ENCODE data around the gene SLC25A27. TPM values are rescaled to one million over a fixed set of nuclear protein-coding genes. Genes with fewer than 3 reads are reported as not detected.

Gene SLC25A27
- total RNA-seq, 2 experiments from 2014 or later = 1.2 to 1.5 TPM

DNA sequence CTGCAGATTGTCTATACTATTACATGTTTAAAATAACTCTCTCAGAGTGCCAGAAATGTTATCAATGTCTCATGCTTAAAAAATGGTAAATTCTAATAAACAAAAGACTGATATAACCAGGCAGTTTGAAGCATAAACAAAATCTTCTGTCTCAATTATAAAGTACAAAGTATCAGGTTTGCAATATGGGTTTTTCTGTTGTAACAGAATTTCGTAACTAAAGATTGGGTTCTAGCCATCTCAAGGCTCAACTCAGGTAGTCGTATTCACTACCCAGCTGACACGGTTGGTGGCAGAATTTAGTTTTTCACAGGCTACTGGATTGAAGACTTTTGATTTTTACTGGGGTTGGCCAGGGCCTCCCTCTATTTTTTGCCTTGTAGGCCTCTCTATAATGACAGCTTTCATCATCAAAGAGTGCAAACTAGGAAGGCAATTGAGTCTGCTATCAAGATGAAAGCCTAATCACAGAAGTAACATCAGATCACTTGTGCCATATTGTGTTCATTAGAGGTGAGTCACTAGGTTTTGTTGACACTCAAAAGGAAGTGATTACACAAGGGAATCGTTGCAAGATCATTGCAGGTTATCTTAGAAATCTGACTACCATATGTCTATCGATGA, 3.8 kb upstream of the SLC25A27 start:
- CTCF ChIA-PET = no interaction called here
- ATAC-seq (ENCODE audit: poor library complexity) = no peak
- peaks cover 14% of the 10 kb centered on the region for H3K4me1 ChIP-seq (ENCODE audit: insufficient read depth, low read length)
- no peak for DNase-seq
- TF ChIP-seq, protein P1, sequence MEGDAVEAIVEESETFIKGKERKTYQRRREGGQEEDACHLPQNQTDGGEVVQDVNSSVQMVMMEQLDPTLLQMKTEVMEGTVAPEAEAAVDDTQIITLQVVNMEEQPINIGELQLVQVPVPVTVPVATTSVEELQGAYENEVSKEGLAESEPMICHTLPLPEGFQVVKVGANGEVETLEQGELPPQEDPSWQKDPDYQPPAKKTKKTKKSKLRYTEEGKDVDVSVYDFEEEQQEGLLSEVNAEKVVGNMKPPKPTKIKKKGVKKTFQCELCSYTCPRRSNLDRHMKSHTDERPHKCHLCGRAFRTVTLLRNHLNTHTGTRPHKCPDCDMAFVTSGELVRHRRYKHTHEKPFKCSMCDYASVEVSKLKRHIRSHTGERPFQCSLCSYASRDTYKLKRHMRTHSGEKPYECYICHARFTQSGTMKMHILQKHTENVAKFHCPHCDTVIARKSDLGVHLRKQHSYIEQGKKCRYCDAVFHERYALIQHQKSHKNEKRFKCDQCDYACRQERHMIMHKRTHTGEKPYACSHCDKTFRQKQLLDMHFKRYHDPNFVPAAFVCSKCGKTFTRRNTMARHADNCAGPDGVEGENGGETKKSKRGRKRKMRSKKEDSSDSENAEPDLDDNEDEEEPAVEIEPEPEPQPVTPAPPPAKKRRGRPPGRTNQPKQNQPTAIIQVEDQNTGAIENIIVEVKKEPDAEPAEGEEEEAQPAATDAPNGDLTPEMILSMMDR (IDR thresholded peaks at IDR 0.05) = no peak
- POLR2A ChIA-PET = no interaction called here
- peaks cover 0 to 5% of the 10 kb centered on the region in 2 experiments for H3K9me3 ChIP-seq (ENCODE audit: control insufficient read depth in 1 of 2, insufficient read depth in 1 of 2, low read length in 2 of 2)
- no peak overlapping the region for H3K27ac ChIP-seq (ENCODE audit: low read depth in 1 of 2, low read length in 2 of 2)
- peaks cover 13 to 23% of the 10 kb centered on the region in 2 experiments for H3K27me3 ChIP-seq (ENCODE audit: control insufficient read depth in 1 of 2, insufficient read depth in 2 of 2, low read length in 2 of 2)
- H3K36me3 Mint-ChIP-seq (ENCODE audit: low read depth) = no peaks in the 10 kb centered on the region
- peaks cover 15% of the 10 kb centered on the region for H3K4me1 Mint-ChIP-seq (ENCODE audit: low read depth)
- H3K4me3 Mint-ChIP-seq = no peak overlapping the region
- H3K27me3 Mint-ChIP-seq = peaks cover 47% of the 10 kb centered on the region
- H3K27ac Mint-ChIP-seq = no peak overlapping the region
- H3K4me3 ChIP-seq (ENCODE audit: low read length) = no peak overlapping the region
- no peaks in the 10 kb centered on the region for H3K9me3 Mint-ChIP-seq
- no peaks in the 10 kb centered on the region for H3K36me3 ChIP-seq (ENCODE audit: insufficient read depth, low read length)
- intact Hi-C loops (cut with DNase I, micrococcal nuclease) = no loop called here

DNA sequence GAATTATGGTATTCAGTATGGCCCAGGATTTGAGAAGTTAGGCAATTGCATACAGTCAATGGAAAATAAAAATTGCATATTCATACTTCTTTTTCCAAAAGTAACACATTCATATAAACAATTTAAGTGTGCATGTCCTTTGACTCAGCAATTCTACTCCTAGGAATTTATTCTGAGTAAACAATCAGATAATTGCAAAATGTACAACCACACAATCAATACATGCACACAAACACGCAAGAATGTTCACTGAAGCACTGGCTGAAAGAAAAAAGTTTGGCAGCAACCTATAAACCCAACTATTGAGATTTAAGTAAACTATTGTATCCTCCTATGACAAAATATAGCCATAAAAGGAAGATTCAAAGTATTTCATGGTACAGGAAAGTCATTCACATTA, 1.8 kb upstream of the SLC25A27 start:
- peaks cover 14% of the 10 kb centered on the region for H3K4me1 ChIP-seq (ENCODE audit: insufficient read depth, low read length)
- H3K36me3 Mint-ChIP-seq (ENCODE audit: low read depth) = no peaks in the 10 kb centered on the region
- H3K27ac Mint-ChIP-seq = no peak overlapping the region
- peak overlapping the region; percentile 35 for H3K4me3 Mint-ChIP-seq
- no peak overlapping the region for H3K27ac ChIP-seq (ENCODE audit: low read depth in 1 of 2, low read length in 2 of 2)
- TF ChIP-seq, protein P1 (IDR thresholded peaks at IDR 0.05) = no peak
- peaks cover 64% of the 10 kb centered on the region for H3K27me3 Mint-ChIP-seq
- ChIA-PET CTCF (no interaction called here), POLR2A (no interaction called here)
- no peaks in the 10 kb centered on the region for H3K9me3 Mint-ChIP-seq
- DNase-seq (no peak), ATAC-seq (ENCODE audit: poor library complexity) (no peak)
- no peak overlapping the region for H3K4me3 ChIP-seq (ENCODE audit: low read length)
- H3K4me1 Mint-ChIP-seq (ENCODE audit: low read depth) = peaks cover 15% of the 10 kb centered on the region
- peaks cover 17 to 39% of the 10 kb centered on the region in 2 experiments for H3K27me3 ChIP-seq (ENCODE audit: control insufficient read depth in 1 of 2, insufficient read depth in 2 of 2, low read length in 2 of 2)
- H3K9me3 ChIP-seq (ENCODE audit: control insufficient read depth in 1 of 2, insufficient read depth in 1 of 2, low read length in 2 of 2) = peaks cover 0 to 5% of the 10 kb centered on the region in 2 experiments
- intact Hi-C loops (cut with DNase I, micrococcal nuclease) = loop anchor here in 1 of 2 experiments (5.0 kb wide), 1 partner anchor 479 kb away; the partner anchor contains the start of gene ENPP5
- H3K36me3 ChIP-seq (ENCODE audit: insufficient read depth, low read length) = no peaks in the 10 kb centered on the region

DNA sequence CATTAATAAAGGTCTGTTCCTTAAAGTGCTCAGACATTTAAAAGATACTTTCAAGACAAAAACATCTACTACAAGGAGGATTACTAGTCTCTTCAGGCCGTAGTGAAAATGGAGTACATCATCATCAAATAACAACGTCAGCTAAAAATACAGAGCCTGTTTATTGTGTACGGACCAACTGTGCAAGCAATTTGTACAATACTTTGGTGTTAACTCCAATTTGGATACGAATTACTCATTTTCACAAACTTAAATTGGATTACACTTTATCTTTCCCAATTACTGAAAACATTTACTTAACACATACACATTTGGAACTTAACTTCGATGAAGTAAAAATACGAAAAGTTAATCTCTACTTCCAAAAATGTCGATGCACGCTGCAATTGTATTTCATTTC, 959 bp upstream of the SLC25A27 start:
- peaks cover 15% of the 10 kb centered on the region for H3K4me1 Mint-ChIP-seq (ENCODE audit: low read depth)
- Histone ChIP-seq H3K27me3 (ENCODE audit: control insufficient read depth in 1 of 2, insufficient read depth in 2 of 2, low read length in 2 of 2) (peaks cover 17 to 39% of the 10 kb centered on the region in 2 experiments), H3K4me1 (ENCODE audit: insufficient read depth, low read length) (peaks cover 14% of the 10 kb centered on the region), H3K9me3 (ENCODE audit: control insufficient read depth in 1 of 2, insufficient read depth in 1 of 2, low read length in 2 of 2) (peaks cover 0 to 5% of the 10 kb centered on the region in 2 experiments), H3K4me3 (ENCODE audit: low read length) (no peak overlapping the region), H3K36me3 (ENCODE audit: insufficient read depth, low read length) (no peaks in the 10 kb centered on the region), H3K27ac (ENCODE audit: low read depth in 1 of 2, low read length in 2 of 2) (no peak overlapping the region)
- ChIA-PET POLR2A (no interaction called here), CTCF (no interaction called here)
- intact Hi-C loops (cut with DNase I, micrococcal nuclease) = loop anchor here in 1 of 2 experiments (5.0 kb wide), 1 partner anchor 480 kb away; the partner anchor contains the start of gene ENPP5
- H3K4me3 Mint-ChIP-seq = peak overlapping the region; percentile 89
- ATAC-seq (ENCODE audit: poor library complexity) (no peak), DNase-seq (no peak)
- TF ChIP-seq, protein P1 (IDR thresholded peaks at IDR 0.05) = no peak
- H3K27me3 Mint-ChIP-seq = peaks cover 64% of the 10 kb centered on the region
- no peaks in the 10 kb centered on the region for H3K36me3 Mint-ChIP-seq (ENCODE audit: low read depth)
- no peak overlapping the region for H3K27ac Mint-ChIP-seq
- H3K9me3 Mint-ChIP-seq = no peaks in the 10 kb centered on the region

All from CD4-positive, alpha-beta T cell (primary cell).